Non-pigmented ciliary epithelial cell (primary cell): ENCODE results near the gene ESRRG.

ENCODE experiments used
- DNase-seq: peaks from one replicate; pipeline ENCODE4 v3.0.0-alpha.2; 2010; ENCODE audit warnings: low read depth

The ESRRG gene

GRCh38 chr1:216627252-216627651, 96.0 kb downstream of the ESRRG start:
- no peak for DNase-seq

GRCh38 chr1:216626394-216627067, 96.7 kb downstream of the ESRRG start:
- no peak for DNase-seq

GRCh38 chr1:216621536-216621935, 101.7 kb downstream of the ESRRG start:
- DNase-seq = no peak

GRCh38 chr1:216617081-216617875, 106.0 kb downstream of the ESRRG start:
- DNase-seq = no peak

- no peak for DNase-seq
Measured at GRCh38 chr1:216616425-216616824, 106.8 kb downstream of the ESRRG start.

GRCh38 chr1:216614011-216614934, 109.0 kb downstream of the ESRRG start:
- DNase-seq = no peak

- no peak for DNase-seq
Measured at GRCh38 chr1:216612291-216612690, 110.9 kb downstream of the ESRRG start.

- DNase-seq = no peak
Measured at GRCh38 chr1:216607067-216607697, 116.0 kb downstream of the ESRRG start.

GRCh38 chr1:216606047-216606637, 117.1 kb downstream of the ESRRG start:
- DNase-seq = no peak

- no peak for DNase-seq
Measured at GRCh38 chr1:216604771-216605170, 118.5 kb downstream of the ESRRG start.

- peak; percentile 20 for DNase-seq
Measured at GRCh38 chr1:216600730-216601609, 122.3 kb downstream of the ESRRG start.

- DNase-seq = no peak
Measured at GRCh38 chr1:216599851-216600250, 123.4 kb downstream of the ESRRG start.

- DNase-seq = no peak
Measured at GRCh38 chr1:216598448-216598847, 124.8 kb downstream of the ESRRG start.

- DNase-seq = no peak
Measured at GRCh38 chr1:216596281-216596862, 126.9 kb downstream of the ESRRG start.

- DNase-seq = no peak
Measured at GRCh38 chr1:216587715-216588114, 135.5 kb downstream of the ESRRG start.

GRCh38 chr1:216582151-216582550, 141.1 kb downstream of the ESRRG start:
- no peak for DNase-seq

GRCh38 chr1:216580538-216581057, 142.6 kb downstream of the ESRRG start:
- no peak for DNase-seq

GRCh38 chr1:216576234-216576937, 146.8 kb downstream of the ESRRG start:
- no peak for DNase-seq

GRCh38 chr1:216566641-216567205, 156.5 kb downstream of the ESRRG start:
- DNase-seq = no peak
